LoVo (cell line): ENCODE data around the gene EPM2A.
"Not testable (repeated sequence)": the region's sequence is repeated elsewhere in the genome, so short reads cannot be mapped to it uniquely, and the experiment has no call there.

ENCODE experiments used
- DNase-seq: peaks from one replicate; pipeline ENCODE4 v3.0.0-alpha.2; 2016; ENCODE audit warnings: low spot score

Gene EPM2A

GRCh38 chr6:145735356-145736165, at the start of gene EPM2A:
EPM2A (minus strand) TSS chr6:145735520; CDS start chr6:145735498, 22 bp downstream.
- DNase-seq: peak; percentile 80

GRCh38 chr6:145784683-145785082, 49.4 kb upstream of the EPM2A start:
- no peak for DNase-seq

GRCh38 chr6:145783796-145784195, 48.5 kb upstream of the EPM2A start:
- DNase-seq: no peak

- DNase-seq: no peak
Measured at GRCh38 chr6:145772846-145773245, 37.5 kb upstream of the EPM2A start.

GRCh38 chr6:145765449-145765848, 30.1 kb upstream of the EPM2A start:
- DNase-seq: no peak

- DNase-seq: no peak
Measured at GRCh38 chr6:145763742-145764141, 28.4 kb upstream of the EPM2A start.

- no peak for DNase-seq
Measured at GRCh38 chr6:145761584-145761983, 26.3 kb upstream of the EPM2A start.

- DNase-seq: no peak
Measured at GRCh38 chr6:145758113-145758512, 22.8 kb upstream of the EPM2A start.

- DNase-seq: peak; percentile 42
Measured at GRCh38 chr6:145756170-145756662, 20.9 kb upstream of the EPM2A start.

GRCh38 chr6:145755682-145756081, 20.4 kb upstream of the EPM2A start:
- DNase-seq: no peak

GRCh38 chr6:145752638-145753037, 17.3 kb upstream of the EPM2A start:
- no peak for DNase-seq

- DNase-seq: peak; percentile 69
Measured at GRCh38 chr6:145749632-145750031, 14.3 kb upstream of the EPM2A start.

GRCh38 chr6:145745861-145746260, 10.5 kb upstream of the EPM2A start:
- no peak for DNase-seq

GRCh38 chr6:145744619-145745018, 9.3 kb upstream of the EPM2A start:
- no peak for DNase-seq

- no peak for DNase-seq
Measured at GRCh38 chr6:145743332-145743731, 8.0 kb upstream of the EPM2A start.

GRCh38 chr6:145742472-145742871, 7.2 kb upstream of the EPM2A start:
- DNase-seq: not testable (repeated sequence)

- not testable (repeated sequence) for DNase-seq
Measured at GRCh38 chr6:145739685-145740084, 4.4 kb upstream of the EPM2A start.

- DNase-seq: no peak
Measured at GRCh38 chr6:145738265-145738664, 2.9 kb upstream of the EPM2A start.

GRCh38 chr6:145736661-145737144, 1.4 kb upstream of the EPM2A start:
- no peak for DNase-seq

- DNase-seq: peak; percentile 86
Measured at GRCh38 chr6:145734486-145735355, 599 bp downstream of the EPM2A start.

- no peak for DNase-seq
Measured at GRCh38 chr6:145733810-145734209, 1.5 kb downstream of the EPM2A start.

- DNase-seq: no peak
Measured at GRCh38 chr6:145733207-145733606, 2.1 kb downstream of the EPM2A start.

- DNase-seq: no peak
Measured at GRCh38 chr6:145731447-145731846, 3.9 kb downstream of the EPM2A start.
